Central memory CD4-positive, alpha-beta T cell (primary cell): ENCODE results near the gene SEPTIN2.
"Not testable (repeated sequence)": the region's sequence is repeated elsewhere in the genome, so short reads cannot be mapped to it uniquely, and the experiment has no call there.

Experiments
- DNase-seq: peaks from one replicate; pipeline ENCODE4 v3.0.0; 2022
- total RNA-seq, 3 experiments: gene quantifications; one replicate each; lab custom pipeline; 2026; lab: John Stamatoyannopoulos, UW

SEPTIN2 gene
- 186 to 361 (median 307) reads per million in 3 experiments for total RNA-seq

DNA sequence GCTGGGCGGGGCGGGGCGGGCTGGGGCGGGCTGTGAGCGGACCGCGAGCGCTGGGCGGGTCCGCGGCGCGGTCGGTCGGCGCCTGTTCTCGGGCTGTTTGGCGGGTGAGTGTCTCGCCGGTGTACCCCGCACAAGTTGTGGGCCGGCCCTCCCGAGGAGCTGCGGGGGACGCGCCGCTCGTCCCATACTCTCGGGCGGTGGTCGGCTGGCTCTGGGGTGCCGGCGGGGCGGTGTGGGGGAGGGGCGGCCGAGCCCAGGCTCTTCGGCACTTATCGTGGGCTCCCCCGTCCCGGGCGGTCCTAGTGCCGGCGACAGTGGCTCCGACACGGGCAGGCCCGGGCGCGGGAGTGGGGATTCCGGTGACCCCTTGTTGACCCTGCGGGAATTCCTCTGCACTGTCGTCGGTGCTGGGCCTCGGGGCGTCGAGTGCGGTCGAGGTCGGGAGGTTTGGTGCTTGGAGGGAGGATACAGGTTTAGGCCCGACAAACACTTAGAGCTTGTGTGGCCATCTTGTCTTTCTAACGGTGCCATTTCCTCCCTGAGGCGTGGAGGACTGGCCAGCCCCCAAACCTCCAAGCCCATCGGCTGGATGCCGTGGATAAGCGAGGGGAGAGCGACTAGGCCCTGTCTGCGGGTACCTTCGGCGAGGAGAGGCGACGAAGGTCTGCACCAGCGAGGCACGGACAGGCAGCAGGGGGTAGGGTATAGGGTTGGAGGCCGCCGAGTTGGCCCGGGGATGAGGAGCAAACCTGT lies at the start of gene SEPTIN2:
TSS of gene SEPTIN2 (plus strand) at position 47 of the 753 bp plus-strand sequence. CDS start 8,308 bp downstream, outside the sequence.
- DNase-seq: peak; percentile 82

DNA sequence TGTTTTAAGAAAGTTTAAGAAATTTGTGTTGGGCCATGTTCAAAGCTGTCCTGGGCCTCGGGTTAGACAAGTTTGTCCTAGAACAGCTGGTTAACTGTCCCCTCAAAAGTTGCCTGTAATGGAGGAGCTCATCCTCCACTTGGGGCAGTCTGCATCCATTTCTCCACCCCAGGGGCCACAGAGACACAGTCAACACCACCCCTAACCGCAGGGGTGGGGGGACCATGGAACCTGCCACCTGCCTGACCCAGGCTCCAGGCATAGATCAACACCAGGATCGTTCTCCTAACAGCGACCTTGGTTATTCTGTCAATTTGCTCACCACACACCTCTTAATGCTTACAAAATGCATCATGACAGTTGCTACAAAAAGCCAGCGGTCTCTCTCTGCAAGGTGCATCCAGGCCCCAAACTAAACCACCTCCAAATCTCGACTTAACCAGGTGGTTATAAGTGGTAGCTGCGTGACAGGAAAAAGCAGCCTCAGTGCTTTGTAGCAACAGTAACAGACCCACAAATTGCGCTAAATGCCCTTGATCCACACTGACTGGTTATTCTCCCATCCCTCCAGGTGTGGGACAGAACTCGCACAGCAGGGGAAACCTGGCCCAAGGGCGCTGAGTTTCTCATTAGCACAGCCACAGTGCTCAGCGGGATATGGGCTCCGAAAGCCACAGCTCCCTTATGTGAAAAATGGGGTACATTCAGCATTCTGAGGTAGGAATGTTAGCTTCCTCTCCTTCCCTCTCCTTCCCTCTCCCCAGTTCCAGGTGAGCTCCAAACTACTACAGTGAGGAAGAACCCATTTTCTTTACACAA lies 48.3 kb upstream of the SEPTIN2 start:
- DNase-seq: no peak

DNA sequence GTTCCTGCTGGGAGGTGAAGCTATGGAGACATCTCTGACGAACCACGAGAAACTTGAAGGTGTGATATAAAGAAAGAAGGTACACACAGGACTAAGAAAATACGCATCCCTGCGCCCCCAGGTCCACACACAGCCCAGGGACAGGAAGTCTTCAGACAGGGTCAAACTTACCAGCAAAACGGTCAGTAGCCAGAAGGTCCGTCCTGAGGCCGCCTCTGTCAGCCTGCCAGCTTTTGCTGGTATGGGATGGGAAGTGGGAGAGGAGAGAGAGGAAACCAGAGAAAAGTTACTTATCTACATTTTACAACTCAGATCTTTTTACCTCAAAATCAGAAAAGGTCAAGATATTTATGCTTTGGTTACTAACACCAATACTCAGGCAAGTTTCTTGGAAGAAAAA lies 47.4 kb upstream of the SEPTIN2 start:
- DNase-seq: no peak

DNA sequence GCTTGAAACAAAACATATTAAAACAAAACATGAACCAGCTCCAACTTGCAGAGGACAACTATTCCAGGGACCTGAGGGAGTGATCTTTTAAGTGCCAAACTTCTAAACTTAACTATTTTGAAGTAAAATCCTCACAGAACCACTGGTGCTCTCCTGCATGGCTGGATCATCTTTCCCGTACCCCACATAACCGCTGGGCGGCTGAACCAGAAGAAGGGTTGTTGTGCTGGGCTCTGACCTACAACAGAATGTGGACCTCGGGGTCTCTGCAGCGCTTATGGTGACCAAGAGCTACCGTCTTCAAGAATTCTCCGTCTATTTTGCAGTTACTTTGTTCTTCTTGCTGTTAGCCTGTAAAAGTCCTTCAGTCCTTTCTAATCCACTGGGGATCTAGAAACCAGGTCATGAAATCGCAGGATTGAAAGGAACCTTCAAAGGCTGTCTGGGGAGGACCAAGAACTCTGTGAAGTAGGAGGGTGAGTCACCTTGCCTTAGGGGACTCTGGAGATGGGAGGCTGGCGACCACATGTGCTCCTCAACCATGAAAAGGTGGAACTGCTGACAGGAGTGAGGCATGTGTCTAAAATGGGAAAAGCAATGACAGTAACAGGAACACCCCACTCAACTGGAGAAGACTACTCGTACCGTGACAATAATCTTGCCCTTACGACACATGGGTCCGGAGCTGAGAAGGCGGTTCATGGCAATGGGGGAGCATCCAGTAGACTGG lies 46.8 kb upstream of the SEPTIN2 start:
- no peak for DNase-seq

DNA sequence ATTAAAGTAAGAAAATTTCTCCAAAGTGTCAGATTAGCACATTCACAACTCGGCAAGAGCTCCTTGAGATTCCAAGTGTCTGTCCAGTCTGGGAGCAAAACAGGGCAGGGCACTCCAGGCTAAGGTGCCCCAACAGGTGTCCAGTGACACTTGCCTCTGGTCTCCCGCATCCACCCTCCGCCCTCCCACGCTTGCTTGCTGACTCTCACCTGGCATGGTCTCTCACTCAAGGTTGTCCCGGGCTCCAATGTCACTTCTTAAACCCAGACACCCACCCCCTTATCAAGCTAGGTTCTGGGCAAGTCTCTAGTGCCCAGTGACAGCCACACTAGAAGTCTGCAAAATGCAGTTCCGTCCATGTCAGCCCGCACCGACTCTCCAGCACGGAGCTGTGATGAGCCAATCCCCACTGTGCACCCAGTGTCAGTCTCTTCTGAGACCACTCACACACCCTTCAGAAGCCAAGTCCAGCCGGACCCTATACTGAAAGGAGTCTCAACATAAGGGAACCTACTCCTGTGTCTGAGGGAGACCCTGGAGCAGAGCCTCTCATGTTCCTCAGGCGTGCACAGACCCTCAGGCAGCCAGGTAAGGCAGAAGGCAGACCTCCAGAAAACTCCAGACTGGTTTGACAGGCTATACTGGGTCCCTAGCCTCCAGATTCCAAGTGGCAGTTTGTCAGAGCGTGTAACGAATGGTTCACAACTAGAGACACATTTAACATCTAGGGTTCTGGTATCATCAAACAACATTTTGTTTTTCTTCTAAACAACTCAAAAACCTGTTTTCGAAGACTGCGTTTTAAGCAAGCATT lies 45.8 kb upstream of the SEPTIN2 start:
- no peak for DNase-seq

DNA sequence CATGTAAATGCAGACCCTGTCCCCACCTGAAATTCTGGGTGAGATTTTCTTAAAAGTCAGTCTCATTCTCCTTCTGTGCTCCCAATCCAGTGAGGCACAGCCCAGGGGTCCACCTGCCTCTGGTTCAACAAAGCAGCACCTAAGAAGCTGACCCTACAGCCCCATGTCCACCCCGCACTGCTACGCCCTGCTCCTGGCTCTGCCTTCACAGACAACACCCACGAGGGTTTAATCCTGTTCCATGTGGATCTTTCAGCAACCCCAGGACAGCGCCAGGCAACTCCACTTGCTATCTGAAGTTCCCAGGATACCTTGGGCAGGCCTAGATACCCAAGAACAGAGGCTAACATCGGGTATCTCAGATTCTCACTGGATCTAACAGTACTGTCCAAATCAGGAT lies 45.2 kb upstream of the SEPTIN2 start:
- no peak for DNase-seq

DNA sequence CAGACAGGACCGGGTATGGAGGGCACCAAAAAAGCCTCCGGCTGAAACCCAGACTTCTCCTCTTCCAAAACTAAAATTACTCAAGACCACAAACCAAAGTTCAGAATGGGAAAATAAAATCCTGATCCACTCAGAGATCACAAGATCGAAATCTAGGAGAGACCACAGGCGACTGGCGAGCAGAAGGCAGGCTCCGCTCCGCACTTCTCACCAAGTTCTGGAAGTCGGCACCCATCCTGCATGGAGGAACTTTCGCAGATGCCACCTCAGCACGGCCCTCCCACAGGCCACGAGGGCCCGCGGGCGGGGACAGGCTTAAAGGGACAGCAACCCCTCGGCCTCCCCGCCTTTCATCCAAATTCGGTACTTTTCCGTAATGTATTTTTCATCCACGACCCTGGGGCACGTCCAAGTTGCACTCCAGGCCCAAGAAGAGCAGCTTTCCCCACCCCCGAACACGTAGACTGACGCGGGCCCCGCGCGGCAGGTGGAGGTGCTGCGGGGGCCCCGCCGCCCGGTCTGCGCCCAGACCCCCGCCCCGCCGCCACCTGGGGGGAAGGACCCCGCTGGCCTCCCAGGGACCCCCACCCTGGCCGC lies 43.9 kb upstream of the SEPTIN2 start:
- peak; percentile 55 for DNase-seq

DNA sequence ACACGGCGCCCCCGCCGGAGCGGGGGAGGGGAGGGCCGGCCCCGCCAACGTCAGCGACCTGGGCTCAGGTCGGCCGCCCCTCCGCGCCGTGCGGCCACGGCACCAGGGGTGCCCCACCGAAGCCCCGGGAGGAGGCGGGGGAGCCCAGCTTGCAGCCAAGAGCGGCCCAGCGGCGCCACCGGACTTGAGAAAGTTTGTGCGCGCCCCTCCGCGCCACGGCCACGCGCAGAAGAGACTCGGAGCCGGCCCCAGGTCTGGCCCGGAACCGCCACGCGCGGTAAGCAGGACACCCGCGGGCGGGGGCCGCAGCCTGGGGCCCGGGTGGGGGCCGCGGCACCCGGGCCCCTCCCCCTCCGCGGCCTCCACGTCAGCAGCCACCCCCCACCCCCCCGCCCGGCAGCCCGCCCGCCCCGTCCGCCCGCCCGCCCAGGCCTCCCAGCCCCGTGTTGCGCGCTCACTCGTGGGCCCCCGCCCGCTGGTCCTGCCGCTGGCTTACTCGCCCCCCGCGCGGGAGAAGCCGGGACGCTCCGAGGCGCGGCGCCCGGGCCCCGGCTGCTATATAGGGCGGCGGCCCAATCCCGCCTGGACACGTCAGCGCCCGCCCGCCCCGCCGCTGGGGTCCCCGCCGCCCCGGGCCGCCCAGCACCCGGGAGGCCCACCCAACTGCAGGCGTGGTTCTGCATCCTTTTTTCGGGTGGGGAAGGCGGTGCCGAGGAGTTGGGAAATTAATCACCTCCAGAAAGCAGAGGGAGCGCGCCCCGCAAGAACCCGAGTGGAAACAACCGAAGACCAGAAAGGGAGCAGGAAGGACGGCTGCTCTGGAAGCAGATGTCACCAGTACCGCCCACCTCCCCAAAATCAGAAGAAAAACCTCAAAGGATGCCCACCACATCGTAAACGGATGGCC lies 43.2 kb upstream of the SEPTIN2 start:
- DNase-seq: peak; percentile 31

DNA sequence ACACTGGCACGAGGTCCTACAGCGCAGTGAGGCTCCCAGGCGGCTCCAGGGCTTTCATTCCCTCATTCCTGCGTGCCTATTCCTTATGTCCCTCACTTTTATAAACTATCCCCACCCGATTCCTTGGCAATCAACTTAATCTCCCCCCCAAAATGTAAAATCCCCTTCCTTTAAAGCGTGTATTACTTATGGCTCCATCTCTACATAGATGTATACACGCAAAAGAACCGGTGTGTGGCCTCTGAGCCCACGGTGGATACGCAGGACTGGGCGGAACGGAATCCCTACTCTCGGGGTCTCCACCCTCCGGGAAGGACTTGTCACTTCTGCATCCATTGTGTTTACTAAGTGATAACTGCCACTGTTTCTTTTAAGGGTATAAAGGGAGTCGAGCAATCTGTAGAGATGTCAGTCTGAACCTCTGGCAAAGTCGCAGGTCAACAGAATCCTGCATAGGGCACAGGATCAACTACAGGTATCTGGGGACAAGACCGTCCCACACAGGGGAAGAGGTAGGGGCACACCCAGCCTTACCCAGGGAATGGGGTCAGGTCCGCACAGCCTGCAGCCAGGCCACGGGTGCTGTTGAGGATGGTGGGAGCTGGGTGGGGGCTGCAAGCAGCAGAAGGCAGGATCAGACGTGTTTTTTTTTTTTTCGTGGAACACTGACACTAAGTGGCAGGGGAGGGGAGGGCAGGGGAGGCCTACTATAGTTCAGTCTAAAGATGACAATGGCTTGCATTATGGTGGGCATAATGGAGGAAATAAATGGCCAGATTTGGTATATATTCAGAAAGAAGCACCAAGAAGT lies 42.3 kb upstream of the SEPTIN2 start:
- DNase-seq: no peak

DNA sequence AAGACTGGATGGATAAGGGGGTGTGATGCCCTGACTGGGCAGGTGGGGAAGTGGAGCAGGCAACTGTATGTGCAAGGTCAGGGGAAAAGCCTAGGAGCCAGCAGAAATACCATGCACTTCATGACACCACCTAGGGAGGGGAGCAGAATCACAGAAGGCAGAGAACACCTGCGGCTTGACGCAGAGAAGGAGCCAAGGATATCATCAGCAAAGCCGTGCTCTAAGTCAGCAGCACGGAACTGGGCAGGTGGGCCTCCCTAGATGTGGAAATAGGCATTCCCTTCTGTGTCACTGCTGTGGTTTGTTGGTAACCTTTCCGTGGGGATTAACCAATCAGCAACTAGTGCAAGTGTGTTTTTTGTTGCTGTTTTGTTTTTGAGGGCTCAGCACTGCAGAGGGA lies 41.6 kb upstream of the SEPTIN2 start:
- DNase-seq: no peak

DNA sequence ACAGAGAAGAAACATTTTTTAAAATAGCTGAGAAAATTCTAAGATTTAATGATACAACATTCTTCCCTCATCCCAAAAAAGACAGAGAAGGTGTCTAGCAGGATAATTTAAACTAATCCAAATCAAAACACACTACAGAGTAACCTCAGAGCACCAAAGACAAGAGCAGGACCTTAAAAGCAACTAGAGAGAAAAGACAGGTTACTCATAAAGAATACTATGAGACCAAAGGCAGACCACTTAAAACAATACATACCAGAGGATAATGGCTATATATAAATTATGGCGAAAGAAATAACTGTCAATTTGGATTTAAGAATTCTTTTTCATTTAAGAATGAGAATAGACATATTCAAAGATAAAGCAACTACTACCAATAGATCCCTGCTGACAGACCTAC lies 40.2 kb upstream of the SEPTIN2 start:
- DNase-seq: no peak

DNA sequence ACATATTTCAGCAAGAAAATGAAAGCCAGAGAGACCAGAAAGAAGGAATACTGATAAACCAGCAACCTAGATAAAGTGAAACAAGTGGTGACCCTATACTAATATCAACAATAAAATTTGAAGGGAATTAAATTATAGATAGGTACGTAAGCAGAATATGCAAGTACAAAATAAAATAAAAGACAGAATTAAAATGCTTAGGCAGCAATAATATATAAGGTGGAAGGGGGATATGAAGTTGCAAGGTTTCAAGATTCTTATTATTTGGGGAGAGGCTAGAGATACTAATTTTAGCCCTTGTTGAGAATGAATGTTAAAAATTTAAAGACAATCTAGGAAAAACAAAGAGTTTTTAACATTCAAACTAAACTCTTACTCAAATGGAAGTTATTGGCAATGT lies 39.8 kb upstream of the SEPTIN2 start:
- no peak for DNase-seq

DNA sequence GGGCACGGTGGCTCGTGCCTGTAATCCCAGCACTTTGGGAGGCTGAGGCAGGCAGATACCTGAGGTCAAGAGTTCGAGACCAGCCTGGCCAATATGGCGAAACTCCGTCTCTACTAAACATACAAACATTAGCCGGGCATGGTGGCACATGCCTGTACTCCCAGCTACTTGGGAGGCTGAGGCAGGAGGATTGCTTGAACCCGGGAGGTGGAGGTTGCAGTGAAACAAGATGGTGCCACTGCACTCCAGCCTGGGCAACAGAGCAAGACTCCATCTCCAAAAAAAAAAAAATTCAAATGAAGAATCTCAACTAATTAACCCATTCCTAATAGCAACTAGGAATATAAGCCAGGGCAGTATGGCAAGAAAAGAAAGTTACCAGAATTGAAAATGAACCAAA lies 37.4 kb upstream of the SEPTIN2 start:
- not testable (repeated sequence) for DNase-seq

DNA sequence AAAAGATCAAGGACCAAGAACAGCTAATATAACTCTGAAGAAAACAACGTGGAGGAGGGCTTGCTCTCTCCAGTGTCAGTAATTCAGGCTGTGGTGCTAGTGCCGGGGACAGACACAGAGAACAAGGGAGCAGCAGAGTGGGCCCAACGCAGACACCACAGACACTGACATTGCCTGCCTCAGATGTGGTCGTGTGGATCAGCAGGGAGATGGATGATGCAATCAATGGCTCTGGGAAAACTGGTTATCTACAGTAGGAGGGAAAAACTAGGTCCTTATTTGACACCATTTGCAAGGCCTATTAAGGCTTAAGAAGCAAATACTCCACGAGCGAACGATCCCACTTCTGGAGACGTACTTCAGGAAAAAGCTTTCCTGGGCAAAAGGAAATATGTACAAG lies 36.3 kb upstream of the SEPTIN2 start:
- DNase-seq: no peak

DNA sequence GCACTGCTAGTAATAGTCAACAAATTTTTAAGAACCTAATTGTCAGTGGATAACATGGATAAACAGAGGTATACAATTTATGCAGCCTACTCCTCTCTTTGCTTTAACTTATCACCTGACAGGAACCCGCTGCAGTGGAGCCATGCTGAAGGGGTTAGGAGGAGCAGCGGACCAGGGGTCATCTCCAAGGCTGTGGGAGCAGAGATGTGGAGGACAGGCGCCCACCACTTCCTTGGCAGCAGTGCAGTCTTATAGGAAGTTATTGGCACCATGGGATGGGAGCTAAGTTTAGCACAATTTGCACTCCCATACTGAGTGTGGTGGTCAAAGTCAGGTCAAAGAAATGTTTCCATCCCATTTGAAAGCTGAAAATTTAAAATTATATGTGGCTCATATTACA lies 35.9 kb upstream of the SEPTIN2 start:
- no peak for DNase-seq

DNA sequence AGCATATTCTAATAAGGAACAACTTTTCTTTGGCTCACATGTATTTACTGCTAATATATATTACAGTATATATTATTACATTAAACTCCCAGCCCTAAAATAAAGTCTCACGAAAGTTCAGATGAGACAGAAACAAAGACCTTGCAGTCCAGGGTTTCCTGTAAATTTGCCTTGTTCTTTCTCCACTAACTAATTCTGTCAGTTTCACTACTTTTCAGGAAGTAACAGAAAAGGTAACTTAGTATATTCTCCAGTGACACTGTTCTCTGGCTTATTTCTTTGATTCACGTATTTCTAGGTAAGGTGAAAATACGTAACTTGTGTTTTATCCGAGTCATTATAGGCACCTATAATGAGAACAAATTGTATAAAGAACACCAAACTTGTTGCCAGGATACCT lies 35.4 kb upstream of the SEPTIN2 start:
- no peak for DNase-seq

DNA sequence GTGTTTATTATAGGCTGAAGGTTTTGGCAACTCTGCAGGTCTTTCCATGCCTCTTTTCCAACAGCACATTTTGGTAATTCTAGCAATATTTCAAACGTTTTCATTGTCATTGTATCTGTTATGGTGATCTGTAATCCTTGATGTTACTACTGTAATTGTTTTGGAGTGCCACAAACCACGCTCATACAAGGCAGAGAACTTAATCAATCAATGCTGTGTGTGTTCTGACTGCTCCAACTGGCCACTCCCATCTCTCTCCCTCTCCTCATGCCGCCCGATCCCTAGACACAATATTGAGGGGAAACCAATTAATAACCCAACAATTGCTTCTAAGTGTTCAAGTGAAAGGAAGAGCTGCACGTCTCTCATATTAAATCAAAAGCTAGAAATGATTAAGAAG lies 33.2 kb upstream of the SEPTIN2 start:
- DNase-seq: no peak

DNA sequence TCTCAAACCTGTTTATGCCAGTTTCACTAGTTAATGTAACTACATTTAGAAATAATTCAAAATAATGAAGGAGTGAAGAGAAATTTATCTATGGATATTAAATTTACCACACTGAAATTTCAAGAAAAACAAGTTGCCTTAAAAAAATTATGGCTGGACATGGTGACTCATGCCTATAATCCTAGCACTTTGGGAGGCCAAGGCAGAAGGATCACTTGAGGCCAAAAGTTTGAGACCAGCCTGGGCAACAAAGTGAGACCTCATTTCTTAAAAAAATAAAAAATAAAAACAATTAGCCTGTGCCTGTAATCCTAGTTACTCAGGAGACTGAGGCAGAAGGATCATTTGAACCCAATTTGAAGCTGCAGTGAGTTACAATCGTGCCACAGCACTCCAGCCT lies 30.1 kb upstream of the SEPTIN2 start:
- DNase-seq: no peak

DNA sequence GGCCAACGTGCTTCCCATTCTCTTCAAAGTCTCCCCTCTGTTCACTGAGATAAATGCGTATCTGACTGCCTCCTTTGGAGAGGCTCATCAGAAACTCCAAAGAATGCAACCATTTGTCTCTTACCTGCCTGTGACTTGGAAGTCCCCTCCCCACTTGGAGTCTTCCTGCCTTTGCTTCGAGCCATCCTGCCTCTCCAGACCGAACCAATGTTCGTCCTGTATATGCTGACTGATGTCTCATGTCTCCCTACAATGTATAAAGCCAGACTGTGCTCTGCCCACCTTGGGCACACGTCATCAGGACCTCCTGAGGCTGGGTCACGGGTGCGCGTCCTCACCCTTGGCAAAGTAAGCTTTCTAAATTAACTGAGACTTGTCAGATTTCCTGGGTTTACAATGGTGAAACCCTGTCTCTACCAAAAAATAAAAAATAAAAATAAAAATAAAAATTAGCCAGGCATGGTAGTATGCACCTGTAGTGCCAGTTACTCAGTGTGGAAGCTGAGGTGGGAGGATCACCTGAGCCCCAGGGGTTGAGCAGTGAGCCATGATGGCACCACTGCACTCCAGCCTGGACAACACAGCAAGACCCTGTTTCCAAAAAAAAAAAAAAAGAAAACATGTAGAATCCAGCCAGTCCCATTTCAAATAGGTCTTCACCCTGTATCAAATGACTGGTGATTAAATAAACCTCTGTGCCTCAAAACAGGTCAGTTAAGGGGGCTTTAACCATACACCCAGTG lies 29.2 kb upstream of the SEPTIN2 start:
- DNase-seq: no peak
